Esophagus squamous epithelium (tissue), 4 donors: ENCODE results near the gene MTMR3.

Experiments used
- CTCF ChIP-seq, 6 experiments: fragments of 450-650 bp in 4 of 6; fragments of 200-600 bp in 2 of 6; sonication (generic) in 2 of 6; IDR thresholded peaks; one replicate each; pipeline ENCODE4 v1.5.1; 2016 to 2019; ENCODE audit warnings: antibody characterized with exemption in 6 of 6, mild to moderate bottlenecking in 4 of 6, moderate library complexity in 4 of 6
- POLR2A ChIP-seq, 4 donors: fragments of 450-650 bp; IDR thresholded peaks; one replicate each; pipeline ENCODE4 v1.6.1; 2017; ENCODE audit warnings: antibody characterized with exemption in 4 of 4, mild to moderate bottlenecking in 4 of 4, moderate library complexity in 3 of 4

- TF ChIP-seq CTCF (IDR thresholded peaks at IDR 0.05) (no peak), POLR2A (IDR thresholded peaks at IDR 0.05) (no peak)
These were observed 130.2 kb downstream of the MTMR3 start for GRCh38 chr22:30013201-30013600.
